ENCODE measurements around the gene LAMB3. TPM values are rescaled to one million over a fixed set of nuclear protein-coding genes. Genes with fewer than 3 reads are reported as not detected.

Gene LAMB3
- total and polyA plus RNA-seq, 10 donors: 0.43 to 3.4 (median 0.80) TPM

DNA sequence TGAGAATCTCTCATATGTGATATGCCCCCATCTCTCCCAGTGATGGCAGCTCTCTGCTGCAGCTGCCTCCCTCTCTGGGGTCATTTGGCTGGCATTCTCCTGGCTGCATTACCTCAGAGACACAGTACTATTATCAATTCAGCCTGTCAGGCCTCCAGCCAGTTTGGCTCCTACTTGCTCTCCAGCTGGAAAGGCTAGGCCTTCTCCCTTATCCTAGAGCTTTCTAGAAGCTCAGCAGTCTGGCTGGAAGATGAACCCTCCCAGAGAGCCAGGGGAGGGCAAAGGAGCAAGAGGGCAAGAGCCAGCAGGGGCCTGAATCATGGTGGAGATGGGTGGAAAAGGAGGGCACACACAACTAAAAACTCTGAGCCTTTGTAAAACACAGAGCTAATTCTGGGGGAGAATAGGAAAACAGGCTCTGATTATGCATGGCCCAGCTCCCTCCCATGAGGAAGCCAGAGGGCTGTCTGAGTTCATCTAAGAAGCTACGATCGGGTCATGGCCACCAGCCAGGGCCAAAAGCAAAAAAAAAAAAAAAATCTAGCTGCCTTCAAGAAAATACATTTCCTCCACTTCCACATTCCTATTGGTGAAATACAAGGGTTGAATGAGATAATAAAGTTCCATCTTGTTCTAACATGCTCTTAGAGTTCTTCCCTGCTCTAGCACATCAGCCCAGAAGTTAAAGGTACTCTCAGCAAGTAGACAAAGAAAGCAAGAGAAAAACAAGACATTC, 8.8 kb downstream of the LAMB3 start:
- peak overlapping the region in 7 of 8 donors; percentile 36 to 80 (median 46) for H3K27ac ChIP-seq
- H3K36me3 ChIP-seq: no peaks in the 10 kb centered on the region
- no peaks in the 10 kb centered on the region for H3K9me3 ChIP-seq
- no peak for DNase-seq
- H3K4me3 ChIP-seq: no peak overlapping the region
- intact Hi-C loops (cut with DNase I; ENCODE audit: low total_unique reads): no loop called here
- peaks cover 0 to 17% (median 0%) of the 10 kb centered on the region in 7 donors for H3K27me3 ChIP-seq (replicated peaks in 1 of 7)
- WGBS, 5 donors: 54 to 80% (median 64%) methylated on average over 2 of the region's 2 CpGs
- no peak for TF ChIP-seq CTCF (IDR thresholded peaks at IDR 0.05 in 8 of 11, conservative IDR thresholded peaks at IDR 0.05 in 3 of 11)
- peak in 1 of 3 donors; percentile 38 for TF ChIP-seq POLR2AphosphoS5 (IDR thresholded peaks at IDR 0.05)
- H3K4me1 ChIP-seq: peaks cover 2 to 53% (median 25%) of the 10 kb centered on the region in 6 donors

- no peak overlapping the region for H3K4me3 ChIP-seq
- no peak for DNase-seq
- H3K9me3 ChIP-seq: no peaks in the 10 kb centered on the region
- H3K4me1 ChIP-seq: peaks cover 2 to 49% (median 21%) of the 10 kb centered on the region in 6 donors
- H3K27ac ChIP-seq: peak overlapping the region in 7 of 8 donors; percentile 27 to 80 (median 36)
- intact Hi-C loops (cut with DNase I; ENCODE audit: low total_unique reads): no loop called here
- 47 to 80% (median 66%) methylated on average over 3 of the region's 3 CpGs for WGBS, 5 donors
- H3K36me3 ChIP-seq: no peaks in the 10 kb centered on the region
- H3K27me3 ChIP-seq (replicated peaks in 1 of 7): peaks cover 0 to 17% (median 0%) of the 10 kb centered on the region in 7 donors
- no peak for TF ChIP-seq POLR2AphosphoS5 (IDR thresholded peaks at IDR 0.05)
- no peak for TF ChIP-seq POLR2A (IDR thresholded peaks at IDR 0.05)
- TF ChIP-seq CTCF (IDR thresholded peaks at IDR 0.05 in 8 of 11, conservative IDR thresholded peaks at IDR 0.05 in 3 of 11): no peak
Observed at GRCh38 chr1:209642816-209643215, 9.4 kb downstream of the LAMB3 start.

DNA sequence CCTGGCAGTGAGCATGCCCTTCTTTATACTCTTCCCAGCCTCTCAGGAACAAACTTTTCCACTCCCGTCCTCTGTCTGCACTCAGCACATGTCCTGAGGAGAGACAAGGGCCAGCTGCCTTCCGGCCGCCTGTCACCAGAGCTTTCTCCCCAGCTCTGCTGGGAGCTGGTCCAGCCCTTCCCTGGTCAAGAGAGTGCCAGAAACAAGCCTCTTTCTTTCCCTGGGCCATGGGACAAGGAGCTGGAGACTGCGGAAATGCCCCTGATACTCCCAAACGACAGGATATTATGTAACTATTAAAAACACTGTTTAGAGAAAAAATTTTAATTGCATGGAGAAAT, 10.4 kb downstream of the LAMB3 start:
- no peak for TF ChIP-seq POLR2A (IDR thresholded peaks at IDR 0.05)
- TF ChIP-seq CTCF (IDR thresholded peaks at IDR 0.05 in 8 of 11, conservative IDR thresholded peaks at IDR 0.05 in 3 of 11): no peak
- peak in 2 of 3 donors; percentile 74 to 78 for TF ChIP-seq POLR2AphosphoS5 (IDR thresholded peaks at IDR 0.05)
- Histone ChIP-seq H3K4me1 (peaks cover 0 to 41% (median 14%) of the 10 kb centered on the region in 6 donors), H3K27ac (peak overlapping the region in 7 of 8 donors; percentile 67 to 80 (median 71)), H3K4me3 (no peak overlapping the region), H3K27me3 (replicated peaks in 1 of 7) (peaks cover 0 to 15% (median 0%) of the 10 kb centered on the region in 7 donors), H3K9me3 (no peaks in the 10 kb centered on the region), H3K36me3 (no peaks in the 10 kb centered on the region)
- intact Hi-C loops (cut with DNase I; ENCODE audit: low total_unique reads): no loop called here
- WGBS, 5 donors: 55 to 68% (median 63%) methylated on average over 5 of the region's 5 CpGs
- no peak for DNase-seq

DNA sequence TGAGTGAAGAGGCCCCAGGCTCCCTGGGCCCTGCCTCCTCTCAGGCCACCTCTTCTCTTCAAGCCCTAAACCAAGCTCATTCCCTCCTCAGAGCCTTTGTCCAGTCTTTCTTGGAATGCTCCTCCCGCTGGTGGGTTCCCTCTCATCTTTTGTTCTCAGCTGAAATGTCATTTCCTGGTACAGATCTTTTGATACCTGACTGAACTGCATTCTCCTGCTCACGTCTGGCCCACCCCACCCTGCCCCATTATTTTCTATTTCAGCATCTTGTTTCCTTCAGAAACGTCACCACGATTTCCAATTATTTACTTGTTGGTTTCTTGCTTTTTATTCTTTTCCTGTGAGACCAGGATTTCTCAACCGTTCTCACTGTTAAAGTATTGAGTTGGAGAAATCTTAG, 16.4 kb downstream of the LAMB3 start:
- peaks cover 0 to 7% (median 0%) of the 10 kb centered on the region in 7 donors for H3K27me3 ChIP-seq (replicated peaks in 1 of 7)
- H3K4me1 ChIP-seq: peaks cover 0 to 5% (median 0%) of the 10 kb centered on the region in 6 donors
- H3K4me3 ChIP-seq: no peak overlapping the region
- DNase-seq: no peak
- TF ChIP-seq POLR2A (IDR thresholded peaks at IDR 0.05): no peak
- TF ChIP-seq CTCF (IDR thresholded peaks at IDR 0.05 in 8 of 11, conservative IDR thresholded peaks at IDR 0.05 in 3 of 11): no peak
- no peak for TF ChIP-seq POLR2AphosphoS5 (IDR thresholded peaks at IDR 0.05)
- H3K9me3 ChIP-seq: no peaks in the 10 kb centered on the region
- 75 to 86% (median 76%) methylated on average over 5 of the region's 5 CpGs for WGBS, 5 donors
- intact Hi-C loops (cut with DNase I; ENCODE audit: low total_unique reads): no loop called here
- H3K27ac ChIP-seq: no peak overlapping the region
- no peaks in the 10 kb centered on the region for H3K36me3 ChIP-seq

Measured in spleen (tissue), 11 donors.